Measurements from ENCODE around the gene PRKCA. TPM values are rescaled to one million over a fixed set of nuclear protein-coding genes. Genes with fewer than 3 reads are reported as not detected.

The PRKCA gene
- total RNA-seq, 1 donor from 2014 or later = 132 TPM

- intact Hi-C loops (cut with micrococcal nuclease) = no loop called here
Observed at GRCh38 chr17:66526827-66527226, 224.4 kb downstream of the PRKCA start.

- intact Hi-C loops (cut with micrococcal nuclease) = no loop called here
Observed at GRCh38 chr17:66527335-66527734, 224.9 kb downstream of the PRKCA start.

GRCh38 chr17:66531851-66532295 lies 229.5 kb downstream of the PRKCA start:
- intact Hi-C loops (cut with micrococcal nuclease) = no loop called here

- intact Hi-C loops (cut with micrococcal nuclease) = no loop called here
Observed at GRCh38 chr17:66533572-66533971, 231.2 kb downstream of the PRKCA start.

GRCh38 chr17:66533986-66534385 lies 231.6 kb downstream of the PRKCA start:
- intact Hi-C loops (cut with micrococcal nuclease) = no loop called here

GRCh38 chr17:66535611-66536010 lies 233.2 kb downstream of the PRKCA start:
- intact Hi-C loops (cut with micrococcal nuclease) = no loop called here

- intact Hi-C loops (cut with micrococcal nuclease) = no loop called here
Observed at GRCh38 chr17:66537502-66537901, 235.1 kb downstream of the PRKCA start.

- intact Hi-C loops (cut with micrococcal nuclease) = no loop called here
Observed at GRCh38 chr17:66538776-66539175, 236.4 kb downstream of the PRKCA start.

- intact Hi-C loops (cut with micrococcal nuclease) = no loop called here
Observed at GRCh38 chr17:66540131-66540781, 237.8 kb downstream of the PRKCA start.

GRCh38 chr17:66541461-66542128 lies 239.2 kb downstream of the PRKCA start:
- intact Hi-C loops (cut with micrococcal nuclease) = loop anchor here (2.0 kb wide), 1 partner anchor 17 kb away; no protein-coding TSS in a partner anchor

- intact Hi-C loops (cut with micrococcal nuclease) = loop anchor here (2.0 kb wide), 1 partner anchor 18 kb away; no protein-coding TSS in a partner anchor
Observed at GRCh38 chr17:66542129-66542966, 239.9 kb downstream of the PRKCA start.

- intact Hi-C loops (cut with micrococcal nuclease) = loop anchor here (2.0 kb wide), 1 partner anchor 18 kb away; no protein-coding TSS in a partner anchor
Observed at GRCh38 chr17:66542967-66543520, 240.6 kb downstream of the PRKCA start.

- intact Hi-C loops (cut with micrococcal nuclease) = loop anchor here (2.0 kb wide), 1 partner anchor 19 kb away; no protein-coding TSS in a partner anchor
Observed at GRCh38 chr17:66543526-66543925, 241.1 kb downstream of the PRKCA start.

- intact Hi-C loops (cut with micrococcal nuclease) = loop anchor here (2.0 to 5.0 kb wide), 2 partner anchors 77 to 86 kb away; no protein-coding TSS in a partner anchor
Observed at GRCh38 chr17:66545918-66546317, 243.5 kb downstream of the PRKCA start.

GRCh38 chr17:66547151-66547865 lies 244.9 kb downstream of the PRKCA start:
- intact Hi-C loops (cut with micrococcal nuclease) = loop anchor here (2.0 to 5.0 kb wide), 2 partner anchors 79 to 85 kb away; no protein-coding TSS in a partner anchor

GRCh38 chr17:66548158-66548557 lies 245.7 kb downstream of the PRKCA start:
- intact Hi-C loops (cut with micrococcal nuclease) = loop anchor here (2.0 to 5.0 kb wide), 2 partner anchors 37 to 84 kb away; no protein-coding TSS in a partner anchor

GRCh38 chr17:66548659-66549310 lies 246.4 kb downstream of the PRKCA start:
- intact Hi-C loops (cut with micrococcal nuclease) = loop anchor here (2.0 to 5.0 kb wide), 2 partner anchors 38 to 84 kb away; no protein-coding TSS in a partner anchor

- intact Hi-C loops (cut with micrococcal nuclease) = loop anchor here (2.0 to 5.0 kb wide), 2 partner anchors 39 to 83 kb away; no protein-coding TSS in a partner anchor
Observed at GRCh38 chr17:66549311-66549704, 246.9 kb downstream of the PRKCA start.

GRCh38 chr17:66549731-66550207 lies 247.4 kb downstream of the PRKCA start:
- intact Hi-C loops (cut with micrococcal nuclease) = loop anchor here (2.0 to 5.0 kb wide), 2 partner anchors 39 to 83 kb away; no protein-coding TSS in a partner anchor

GRCh38 chr17:66551839-66552238 lies 249.4 kb downstream of the PRKCA start:
- intact Hi-C loops (cut with micrococcal nuclease) = no loop called here

Measured in T-helper 1 cell treated with Interleukin-12 subunit alpha and Interleukin-12 subunit beta and Interleukin-4 antibody, amounts not matched to agents 30 ng/mL and 1 ng/mL, for 36 hours (primary cell).